Middle frontal gyrus (tissue), 1 donor: ENCODE measurements around the gene MSH3.
"Not testable (repeated sequence)": the region's sequence is repeated elsewhere in the genome, so short reads cannot be mapped to it uniquely, and the experiment has no call there.

Source experiments
- DNase-seq: peaks from one replicate; pipeline ENCODE4 v3.0.0-alpha.2; 2015; ENCODE audit warnings: low spot score; ENCODE audit errors: extremely low spot score

Gene MSH3

DNA sequence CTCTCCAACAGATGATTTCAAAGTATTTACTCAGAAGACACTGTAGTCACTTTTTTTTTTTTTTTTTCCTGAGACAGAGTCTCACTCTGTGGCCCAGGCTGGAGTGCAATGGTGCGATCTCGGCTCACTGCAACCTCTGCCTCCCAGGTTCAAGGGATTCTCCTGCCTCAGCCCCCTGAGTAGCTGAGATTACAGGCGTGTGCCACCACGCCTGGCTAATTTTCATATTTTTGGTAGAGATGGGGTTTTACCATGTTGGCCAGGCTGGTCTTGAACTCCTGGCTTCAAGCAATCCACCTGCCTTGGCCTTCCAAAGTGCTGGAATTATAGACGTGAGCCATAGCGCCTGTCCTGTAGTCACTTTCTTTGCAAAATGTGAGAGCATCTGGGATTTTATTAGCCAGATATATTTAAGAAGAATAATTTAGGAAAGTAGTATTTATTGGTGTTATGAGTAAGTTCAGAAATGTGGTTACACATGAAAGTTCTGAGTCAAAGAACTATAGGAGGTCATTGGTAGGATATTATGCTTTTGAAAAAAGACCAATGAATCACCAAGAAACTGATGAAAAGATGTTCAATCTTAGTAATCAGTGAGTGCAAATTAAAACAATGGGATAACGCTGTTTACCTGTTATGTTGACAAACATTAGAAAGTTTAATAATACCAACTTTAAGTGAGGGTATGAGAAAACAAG, 135.0 kb downstream of the MSH3 start:
- DNase-seq, result not testable (repeated sequence)

DNA sequence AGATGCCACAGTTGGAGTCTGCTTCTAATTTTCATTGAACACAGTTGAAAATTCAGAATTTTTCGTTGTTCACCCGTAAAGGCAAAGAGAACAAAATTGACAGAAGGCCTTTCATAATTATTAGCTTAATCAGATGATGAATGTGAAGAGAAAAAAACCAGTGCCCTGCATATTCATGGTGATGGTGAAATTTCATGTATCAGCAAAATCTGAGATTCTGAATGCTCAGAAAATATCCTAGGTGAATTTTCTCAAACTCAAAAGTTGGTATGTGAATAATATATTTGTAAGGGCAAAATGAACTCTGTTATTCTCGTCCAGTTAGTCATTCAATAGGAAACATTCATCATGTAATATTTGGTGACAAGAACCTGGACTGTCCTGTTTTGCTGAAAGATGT, 136.2 kb downstream of the MSH3 start:
- no peak for DNase-seq

DNA sequence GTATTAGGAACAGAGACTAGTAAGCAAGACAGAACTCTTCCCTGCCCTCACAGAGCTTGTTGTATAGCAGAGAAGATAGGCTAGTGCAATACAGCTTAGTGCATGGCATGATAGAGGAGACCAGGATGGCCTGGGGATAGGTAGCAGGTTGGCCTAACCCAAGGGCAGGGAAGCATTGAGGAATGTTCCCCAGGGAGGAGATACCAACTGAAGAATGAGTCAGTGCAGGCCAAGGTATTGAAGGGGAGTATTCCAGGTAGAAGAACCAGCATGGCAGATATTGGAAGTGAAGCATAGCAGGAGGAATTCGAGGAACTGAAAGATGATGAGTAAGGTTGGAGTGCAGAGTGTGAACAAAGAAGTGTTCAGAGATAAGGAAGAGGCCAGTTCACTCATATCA, 138.9 kb downstream of the MSH3 start:
- no peak for DNase-seq

DNA sequence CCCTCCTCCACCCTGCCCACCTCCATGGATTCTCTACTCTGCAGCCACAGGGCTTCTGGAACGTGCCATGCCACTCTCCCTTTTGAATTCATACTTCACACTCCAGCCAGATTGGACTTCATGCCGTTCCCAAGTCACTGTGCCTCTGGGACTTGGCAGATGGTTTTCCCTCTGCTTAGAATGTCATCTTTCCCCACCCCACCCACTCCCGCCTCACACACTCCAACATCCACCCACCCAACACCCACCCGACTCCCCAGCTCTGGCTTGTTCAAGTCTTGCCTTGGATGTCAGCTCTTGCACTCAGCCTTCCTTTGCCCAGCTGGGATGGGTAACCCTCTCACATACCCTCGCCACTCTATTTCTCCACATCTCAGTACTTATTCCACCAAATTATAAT, 142.4 kb downstream of the MSH3 start:
- DNase-seq, result no peak

DNA sequence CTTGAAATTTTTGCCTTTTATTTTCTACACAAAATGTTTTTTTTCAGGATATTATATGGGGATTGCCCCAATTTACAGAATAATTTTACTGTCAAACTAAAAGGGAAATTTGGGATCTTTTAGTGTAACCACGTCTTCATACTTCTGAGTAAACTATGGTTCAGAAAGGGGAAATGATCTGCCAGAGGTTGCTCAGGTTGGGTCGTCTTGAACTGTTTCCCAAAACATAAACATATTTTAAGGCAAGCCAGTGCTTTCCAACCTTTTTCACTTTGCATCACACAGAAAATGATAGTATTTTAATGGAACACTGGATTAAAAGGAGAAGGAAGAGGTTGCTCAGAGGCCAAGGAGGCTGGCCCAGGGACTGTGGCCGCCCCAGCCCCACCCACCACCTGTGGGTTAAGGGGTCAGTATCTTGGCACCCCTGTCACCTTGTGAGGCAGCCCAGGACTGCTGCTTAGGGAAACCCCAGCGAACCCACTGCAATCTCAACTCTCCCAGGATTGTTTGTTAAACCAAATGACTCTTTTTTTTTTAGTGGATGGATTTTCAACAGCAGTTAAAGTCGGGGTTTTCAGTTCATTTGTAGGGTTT, 143.1 kb downstream of the MSH3 start:
- no peak for DNase-seq

DNA sequence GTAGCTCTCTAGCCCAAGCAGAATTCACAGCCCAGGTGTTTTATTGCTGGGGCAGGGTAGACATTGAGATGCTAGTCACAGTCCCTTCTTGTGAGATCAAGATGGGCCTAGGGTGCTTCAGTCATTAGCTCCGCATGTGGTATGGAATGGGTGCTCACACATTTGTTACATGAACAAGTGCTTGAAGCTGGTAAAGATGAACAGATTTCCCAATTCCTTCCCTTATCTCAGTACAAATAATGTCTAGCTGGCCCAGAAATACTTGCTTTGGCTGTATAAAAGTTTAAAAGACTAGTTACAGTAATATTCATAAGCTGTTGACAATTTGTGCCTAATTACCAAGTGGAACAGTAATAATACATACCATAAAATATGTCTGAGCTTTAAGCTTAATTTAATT, 143.7 kb downstream of the MSH3 start:
- DNase-seq, result no peak

DNA sequence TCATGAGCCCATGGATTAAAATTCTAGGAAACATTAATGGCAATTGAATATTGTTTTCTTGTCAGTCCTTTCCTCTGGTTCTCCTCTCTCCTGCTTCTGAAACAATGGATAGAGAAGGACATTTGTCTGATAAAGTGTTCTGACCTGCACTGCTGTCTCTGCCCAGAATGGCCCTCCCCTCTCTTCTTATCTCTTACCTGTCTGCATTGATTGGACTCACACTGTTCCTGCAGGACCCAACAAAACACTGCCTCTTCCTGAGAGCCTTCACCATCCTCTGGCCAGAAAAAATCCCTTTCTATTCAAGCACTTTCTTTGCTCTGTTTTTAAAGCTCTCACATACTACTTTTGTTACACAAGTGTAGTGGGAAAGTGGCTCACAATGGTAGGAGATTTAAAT, 144.2 kb downstream of the MSH3 start:
- no peak for DNase-seq

DNA sequence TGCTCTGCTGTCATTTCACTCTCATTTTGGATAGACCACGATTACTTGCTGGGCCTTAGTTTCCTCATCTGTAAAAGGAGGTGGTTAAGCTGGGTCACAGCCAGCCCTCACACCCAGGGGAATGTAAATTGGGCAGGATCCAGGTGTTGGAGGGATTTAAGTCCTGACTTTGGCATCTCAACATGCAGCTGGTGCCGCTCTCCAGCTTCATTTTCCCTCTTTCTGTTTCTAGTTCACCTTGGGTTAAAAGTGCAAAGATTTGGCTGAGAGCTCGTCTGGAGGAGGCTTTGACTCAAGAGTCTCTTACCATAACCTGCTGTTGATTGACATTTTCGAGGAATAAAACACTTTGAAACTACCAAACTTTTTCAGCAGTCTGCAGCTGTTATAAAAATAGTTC, 144.6 kb downstream of the MSH3 start:
- no peak for DNase-seq

DNA sequence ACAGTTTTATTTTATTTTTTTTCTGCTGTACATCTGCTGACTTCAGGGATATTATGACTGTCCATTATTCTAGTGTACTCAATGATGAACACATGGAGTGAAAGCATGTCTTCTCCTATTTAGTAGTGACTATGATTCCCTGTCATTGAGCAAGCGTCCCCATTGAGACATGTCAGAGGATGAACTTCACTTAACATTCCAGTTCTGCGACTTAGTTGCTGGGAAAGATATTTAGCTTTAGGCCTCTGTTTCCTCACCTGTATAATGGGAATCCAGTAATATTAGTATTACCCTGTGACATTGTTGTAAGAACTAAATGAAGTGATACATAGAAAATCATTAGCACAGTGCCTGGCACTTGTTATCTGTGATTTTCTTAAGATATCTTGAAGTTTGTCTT, 145.1 kb downstream of the MSH3 start:
- DNase-seq, result no peak

DNA sequence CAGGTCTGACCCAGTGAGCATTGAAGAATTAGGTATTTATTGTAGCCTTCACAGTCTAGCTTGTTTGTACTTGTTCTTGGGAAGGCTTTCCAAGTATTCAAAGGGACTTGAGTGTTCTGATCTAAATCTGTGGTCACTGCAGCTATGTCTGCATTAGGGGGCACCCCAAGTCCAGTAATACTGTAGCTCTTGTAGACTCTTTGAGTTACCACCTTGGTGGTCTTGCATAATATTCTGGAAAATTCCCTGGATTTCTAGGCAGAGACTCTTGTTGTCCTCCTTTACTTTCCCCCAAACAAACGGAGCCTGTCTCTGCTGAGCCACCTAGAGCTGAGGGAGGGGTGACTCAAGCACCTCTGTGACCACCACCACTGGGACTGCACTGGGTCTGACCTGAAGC, 149.9 kb downstream of the MSH3 start:
- no peak for DNase-seq

DNA sequence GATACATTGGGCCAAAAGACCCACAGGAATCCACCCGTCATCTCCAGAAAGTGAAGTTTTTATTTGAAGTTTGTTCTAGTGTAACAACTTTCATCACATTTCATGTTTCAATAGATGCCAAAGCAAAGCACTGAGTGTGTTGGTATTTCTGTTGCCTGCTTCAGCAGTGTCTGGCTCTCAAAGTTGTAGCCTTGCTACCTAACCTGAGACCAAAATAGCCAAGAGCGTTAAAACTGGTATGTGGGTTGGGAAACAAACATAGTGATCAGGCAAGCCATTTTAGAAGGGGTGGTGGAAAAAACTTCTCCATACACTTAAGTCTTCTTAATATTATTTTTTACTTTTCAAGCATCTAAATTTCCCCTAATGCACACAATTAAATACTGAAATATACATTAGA, 150.6 kb downstream of the MSH3 start:
- no peak for DNase-seq

DNA sequence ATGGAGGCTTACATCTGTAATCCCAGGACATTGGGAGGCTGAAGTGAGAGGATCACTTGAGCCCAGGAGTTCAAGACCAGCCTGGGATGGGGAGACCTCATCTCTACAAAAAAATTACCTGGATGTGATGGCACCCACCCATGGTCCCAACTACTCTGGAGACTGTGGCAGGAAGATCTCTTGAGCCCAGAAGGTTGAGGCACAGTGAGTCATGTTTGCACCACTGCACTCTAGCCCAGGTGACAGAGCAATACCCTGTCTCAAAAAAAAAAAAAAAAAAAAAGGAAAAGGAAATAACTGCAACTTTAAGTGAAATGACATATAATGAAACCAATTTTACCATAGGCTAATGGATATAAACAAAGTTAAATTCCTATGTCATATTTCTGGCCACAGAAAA, 152.5 kb downstream of the MSH3 start:
- no peak for DNase-seq

DNA sequence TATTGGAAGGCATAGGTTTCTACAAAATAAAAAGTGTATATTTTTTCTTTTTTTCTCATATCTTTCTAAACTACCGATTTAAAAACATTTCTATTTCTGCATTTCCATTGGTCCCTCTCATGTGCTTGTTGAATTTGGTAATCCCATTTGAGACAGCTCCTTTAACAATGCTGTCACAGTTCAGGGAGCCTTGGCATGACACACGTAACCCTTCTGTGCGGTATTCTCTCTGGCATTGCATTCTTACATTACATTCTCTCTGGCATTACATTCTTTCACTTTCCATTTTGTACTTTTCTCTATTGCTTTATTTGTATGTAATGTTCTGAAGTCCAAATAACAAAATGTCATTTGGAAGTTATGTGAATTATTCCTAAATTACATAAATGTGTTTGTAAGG, 155.0 kb downstream of the MSH3 start:
- no peak for DNase-seq

DNA sequence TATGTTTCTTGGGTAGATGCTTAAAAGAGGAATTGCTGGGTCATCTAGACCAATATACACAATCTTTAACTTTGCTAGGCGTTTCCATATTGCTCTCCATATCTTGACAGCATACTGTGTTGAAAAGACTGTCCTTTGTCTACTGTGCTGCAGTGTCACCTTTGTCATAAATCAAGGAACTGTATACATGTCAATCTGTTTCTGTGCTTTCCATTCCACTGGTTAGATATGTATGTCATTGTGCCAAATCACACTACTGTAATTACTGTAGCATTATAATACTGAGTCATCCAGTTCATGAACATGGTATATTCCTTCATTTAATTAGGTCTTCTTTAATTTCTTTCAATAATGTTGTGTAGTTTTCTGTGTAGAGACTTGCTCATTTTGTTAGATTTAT, 156.0 kb downstream of the MSH3 start:
- DNase-seq, result no peak

DNA sequence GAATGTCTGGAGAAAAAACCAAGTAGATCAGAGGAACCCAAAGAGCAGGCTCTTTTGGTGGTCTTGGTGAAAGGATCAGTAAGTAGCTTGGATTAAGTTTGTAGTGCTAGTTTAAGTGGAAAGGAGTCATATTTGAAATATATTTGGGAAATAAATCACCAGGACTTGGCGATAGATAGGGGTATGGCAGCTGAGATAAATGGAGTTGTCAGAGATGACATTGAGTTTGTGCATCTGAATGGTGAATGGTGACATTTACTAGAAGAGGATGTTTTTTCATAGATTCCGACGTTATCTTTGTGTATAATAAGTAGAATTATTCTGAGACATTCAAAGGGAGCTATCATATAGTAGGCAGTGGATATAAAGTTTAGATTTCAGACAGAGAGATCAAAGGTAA, 162.1 kb downstream of the MSH3 start:
- DNase-seq, result no peak

DNA sequence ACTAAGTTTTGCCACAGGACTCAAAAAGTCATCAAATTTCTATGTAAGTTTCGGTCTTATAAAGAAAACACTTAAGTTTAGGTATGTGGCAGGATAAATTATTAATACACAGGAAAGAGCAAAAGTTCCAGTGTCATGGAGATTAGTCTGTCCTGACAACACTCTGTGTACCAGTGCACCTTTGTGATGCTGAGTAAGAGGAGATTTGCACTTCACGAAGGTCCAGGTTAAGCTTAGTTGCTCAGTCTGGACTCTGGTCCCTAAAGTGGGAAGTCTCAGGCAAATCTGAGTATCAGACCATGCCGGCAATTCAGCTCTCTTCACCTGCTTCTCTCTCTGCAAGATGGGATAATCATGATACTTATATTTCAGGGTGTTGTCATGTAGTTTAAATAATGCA, 166.2 kb downstream of the MSH3 start:
- DNase-seq, result no peak

DNA sequence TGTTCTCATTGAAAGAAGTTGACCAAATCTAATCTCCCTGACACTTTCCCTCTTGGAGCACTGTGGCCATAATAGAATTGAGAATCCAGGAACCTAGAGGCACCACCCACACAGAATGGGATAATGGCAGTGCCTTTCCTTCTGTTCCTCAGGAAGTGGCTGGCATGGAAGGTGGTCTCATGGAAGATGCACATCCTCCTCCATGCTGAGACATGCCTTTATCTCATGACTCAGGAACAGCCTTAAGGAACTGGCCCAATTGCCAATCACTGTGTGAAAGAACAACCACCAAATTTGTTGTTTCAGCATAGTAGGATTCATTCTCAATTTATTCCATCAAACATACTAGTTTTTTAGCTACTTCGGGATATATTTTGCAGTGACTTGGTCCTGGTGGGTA, 168.2 kb downstream of the MSH3 start:
- DNase-seq, result no peak

DNA sequence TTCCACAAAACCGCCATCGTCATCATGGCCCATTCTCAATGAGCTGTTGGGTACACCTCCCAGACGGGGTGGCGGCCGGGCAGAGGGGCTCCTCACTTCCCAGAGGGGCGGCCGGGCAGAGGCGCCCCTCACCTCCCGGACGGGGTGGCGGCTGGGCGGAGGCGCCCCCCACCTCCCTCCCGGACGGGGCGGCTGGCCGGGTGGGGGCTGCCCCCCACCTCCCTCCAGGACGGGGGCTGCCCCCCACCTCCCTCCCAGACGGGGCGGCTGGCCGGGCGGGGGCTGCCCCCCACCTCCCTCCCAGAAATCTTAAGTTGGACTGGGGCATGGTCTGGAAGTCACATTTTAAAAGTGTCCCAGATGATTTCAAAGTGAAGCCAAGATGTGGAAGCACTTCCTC, 169.7 kb downstream of the MSH3 start:
- DNase-seq, result not testable (repeated sequence)

DNA sequence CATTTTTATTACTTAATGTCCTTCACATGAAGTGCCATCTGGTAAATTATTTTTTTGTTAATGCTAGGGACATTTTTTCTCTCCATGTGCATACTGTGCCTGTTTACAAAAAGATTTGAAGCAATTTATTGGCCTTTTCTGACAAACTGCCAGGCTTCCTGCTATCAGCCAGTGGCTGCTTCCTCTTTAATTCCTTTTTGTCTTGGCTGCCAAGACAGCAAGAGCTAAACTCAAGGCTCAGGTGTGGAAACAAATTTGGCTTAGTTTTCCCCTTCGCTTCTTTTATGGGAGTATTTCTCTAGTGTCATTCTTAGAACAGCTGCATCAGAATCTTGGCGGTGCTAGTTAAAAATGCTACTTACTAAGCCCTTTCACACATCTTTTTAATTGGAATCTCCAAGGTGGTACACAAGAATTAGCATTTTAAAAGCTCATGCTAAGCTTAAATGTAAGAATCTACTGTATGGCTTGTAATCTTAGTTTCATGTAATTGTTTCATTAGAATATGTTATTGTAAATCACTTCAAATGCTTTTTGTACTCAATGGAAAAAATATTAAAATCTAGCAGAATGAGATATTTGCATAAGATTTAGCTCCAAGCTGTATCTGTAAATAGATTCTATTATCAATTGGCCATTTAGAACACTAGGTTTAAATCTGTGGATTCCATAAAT, 171.5 kb downstream of the MSH3 start:
- DNase-seq, result no peak

DNA sequence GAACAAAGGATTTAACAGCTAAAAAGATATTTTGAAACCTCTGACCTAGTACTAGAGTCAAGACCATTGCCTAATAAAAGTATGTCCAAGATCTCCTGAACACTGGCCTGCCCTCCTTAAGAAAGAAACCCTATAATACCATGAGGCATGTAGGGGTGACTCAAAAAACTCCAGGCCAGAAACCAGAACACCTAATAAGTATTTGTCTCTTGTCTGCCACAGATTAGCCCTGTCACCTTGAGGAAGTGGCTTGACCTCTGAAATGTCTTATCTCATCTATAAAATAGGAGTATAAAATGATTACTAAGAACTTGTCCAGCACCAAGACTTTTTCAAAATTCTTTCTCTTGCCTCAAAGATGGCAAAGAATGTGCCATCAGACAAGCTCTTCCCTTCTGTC, 180.3 kb downstream of the MSH3 start:
- no peak for DNase-seq

DNA sequence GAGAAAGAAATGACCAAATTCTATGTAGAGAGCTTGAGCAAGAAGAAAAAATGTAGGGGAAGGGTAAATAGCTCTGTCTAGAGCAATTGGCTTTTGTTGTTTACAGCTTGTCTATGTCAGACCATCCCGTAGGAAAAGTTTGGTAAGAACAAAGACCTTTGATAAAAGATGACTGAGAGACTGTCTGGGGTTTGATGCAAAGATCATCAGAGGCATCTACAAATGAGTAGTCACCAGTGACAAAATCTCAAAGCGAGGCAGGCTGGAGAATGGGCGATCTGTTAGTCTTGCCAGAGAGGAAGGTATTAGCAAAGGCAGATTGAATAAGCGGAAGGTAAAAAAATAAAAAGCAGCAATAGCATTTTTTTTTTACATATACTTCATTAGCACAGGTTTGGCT, 180.7 kb downstream of the MSH3 start:
- DNase-seq, result no peak

DNA sequence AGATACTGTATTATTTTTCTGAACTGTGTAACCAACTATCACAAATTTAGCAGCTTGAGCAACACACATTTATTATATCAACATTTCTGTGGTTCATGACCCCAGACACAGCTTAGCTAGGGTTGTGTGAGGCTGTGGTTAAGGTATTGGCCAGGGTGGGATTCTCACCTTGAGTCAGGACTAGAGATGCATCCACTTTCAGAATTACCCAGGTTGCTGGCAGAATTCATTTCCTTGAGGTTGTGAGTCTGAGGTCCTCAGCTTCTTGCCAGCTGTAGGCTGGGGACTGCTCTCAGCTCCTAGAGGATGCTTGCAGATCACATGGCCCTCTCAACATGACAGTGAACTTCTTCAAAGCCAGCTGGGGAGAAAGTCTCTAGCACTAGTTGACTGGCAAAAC, 183.2 kb downstream of the MSH3 start:
- DNase-seq, result no peak
